Ishikawa (cell line): ENCODE results near the gene SREBF2.

Experiments used
- CEBPB ChIP-seq: IDR thresholded peaks from 2 replicates; pipeline ENCODE4 v1.6.1; 2012
- CREB1 ChIP-seq: IDR thresholded peaks from 2 replicates; pipeline ENCODE4 v1.6.1; 2012; ENCODE audit warnings: low read depth
- EP300 ChIP-seq: IDR thresholded peaks from 2 replicates; pipeline ENCODE4 v1.6.1; 2012; ENCODE audit warnings: borderline replicate concordance
- MAX ChIP-seq: IDR thresholded peaks from 2 replicates; pipeline ENCODE4 v1.6.1; 2012
- NFIC ChIP-seq: IDR thresholded peaks from 2 replicates; pipeline ENCODE4 v1.6.1; 2012
- RAD21 ChIP-seq: IDR thresholded peaks from 2 replicates; pipeline ENCODE4 v1.6.1; 2012; ENCODE audit warnings: low read depth
- REST ChIP-seq: IDR thresholded peaks from 2 replicates; pipeline ENCODE4 v1.6.1; 2012; ENCODE audit warnings: low read depth, mild to moderate bottlenecking
- TAF1 ChIP-seq: IDR thresholded peaks from 2 replicates; pipeline ENCODE4 v1.6.1; 2012; ENCODE audit warnings: low read depth, mild to moderate bottlenecking
- USF1 ChIP-seq: IDR thresholded peaks from 2 replicates; pipeline ENCODE4 v1.6.1; 2012
- YY1 ChIP-seq: IDR thresholded peaks from 2 replicates; pipeline ENCODE4 v1.6.1; 2012; ENCODE audit warnings: low read depth

- TF ChIP-seq EP300, result no peak
- no peak for TF ChIP-seq TAF1
- no peak for TF ChIP-seq NFIC
- no peak for TF ChIP-seq MAX
- no peak for TF ChIP-seq RAD21
- TF ChIP-seq USF1, result no peak
- no peak for TF ChIP-seq REST
- TF ChIP-seq YY1, result no peak
- TF ChIP-seq CREB1, result no peak
- no peak for TF ChIP-seq CEBPB
Measured at GRCh38 chr22:41876675-41877074, 43.8 kb downstream of the SREBF2 start.
